Stomach (tissue), 9 donors: ENCODE data around the gene ATP6AP1. TPM values are rescaled to one million over a fixed set of nuclear protein-coding genes. Genes with fewer than 3 reads are reported as not detected.

Source experiments
- DNase-seq, 2 donors: peaks; one replicate each; pipeline versions ENCODE4 v3.0.0 to v3.0.0-alpha.2; 2013 to 2019
- H3K27ac ChIP-seq, 5 donors: fragments of 200-600 bp in 4 of 5; sonication (generic) in 4 of 5; one replicate each; pipeline ENCODE4 v1.5.1; 2013 to 2019; ENCODE audit warnings: mild to moderate bottlenecking in 1 of 5, moderate library complexity in 1 of 5
- H3K27me3 ChIP-seq, 3 donors: fragments of 200-600 bp; sonication (generic); one replicate each; pipeline ENCODE4 v1.5.1; 2017 to 2019; ENCODE audit warnings: mixed run types in 1 of 3
- H3K36me3 ChIP-seq, 4 donors: fragments of 200-600 bp; sonication (generic); 1 replicate in 3 of 4; 2 replicates in 1 of 4; pipeline ENCODE4 v1.5.1; 2016 to 2019
- H3K4me1 ChIP-seq, 4 donors: fragments of 200-600 bp; sonication (generic); one replicate each; pipeline ENCODE4 v1.5.1; 2016 to 2019
- H3K4me3 ChIP-seq, 4 donors: fragments of 200-600 bp; sonication (generic) in 3 of 4; one replicate each; pipeline ENCODE4 v1.5.1; 2016 to 2019; ENCODE audit warnings: mild to moderate bottlenecking in 1 of 4
- H3K9me3 ChIP-seq, 4 donors: fragments of 200-600 bp; sonication (generic); one replicate each; pipeline ENCODE4 v1.5.1; 2016 to 2019
- CTCF ChIP-seq, 7 experiments: fragments of 450-650 bp in 4 of 7; fragments of 200-600 bp in 3 of 7; sonication (generic) in 3 of 7; IDR thresholded peaks; one replicate each; pipeline ENCODE4 v1.5.1; 2016 to 2019; ENCODE audit warnings: antibody characterized with exemption in 7 of 7, control low read depth in 2 of 7, mild to moderate bottlenecking in 1 of 7
- EP300 ChIP-seq: sonication (generic); formaldehyde crosslinking; IDR thresholded peaks from one replicate; pipeline ENCODE4 v1.6.1; 2017; ENCODE audit warnings: antibody characterized with exemption
- POLR2A ChIP-seq, 4 donors: fragments of 450-650 bp; IDR thresholded peaks; one replicate each; pipeline ENCODE4 v1.6.1; 2016; ENCODE audit warnings: antibody characterized with exemption in 4 of 4, control low read depth in 2 of 4, mild to moderate bottlenecking in 1 of 4, moderate library complexity in 1 of 4
- POLR2AphosphoS5 ChIP-seq, 3 donors: sonication (generic); formaldehyde crosslinking; IDR thresholded peaks; one replicate each; pipeline ENCODE4 v1.6.1; 2016; ENCODE audit warnings: antibody characterized with exemption in 3 of 3
- WGBS, 5 donors: extraction: QIAGEN DNeasy Blood & Tissue Kit in 3 of 5; methylation state at CpG; one replicate each; pipeline versions ENCODE4 v1.1.5 to v1.1.7; 2013 to 2018; 5-methylcytosine and 5-hydroxymethylcytosine counted together
- intact Hi-C: fragments of 100-400 bp; cut with DNase I; formaldehyde crosslinking; loops from one replicate; pipeline ENCODE4 v1.15.1; 2023; ENCODE audit warnings: low total_unique reads
- polyA plus RNA-seq, 3 donors: library from polyadenylated mRNA; stranded (reverse); fragments of 200-250 nt; gene quantifications; one replicate each; pipeline ENCODE4 v1.2.3, GENCODE V29; 2013
- total RNA-seq, 5 donors: library from RNA; depleted of rRNA; stranded (reverse); fragments of >200 nt; gene quantifications; one replicate each; pipeline versions ENCODE4 v1.1.0 to v1.2.3, GENCODE V29; 2014 to 2016
- donor health status: healthy with polysubstance abuse.
- donor health status: Bipolar disorder and iron deficiency.
- donor health status: healthy.

Gene ATP6AP1
- total and polyA plus RNA-seq, 8 donors = 13.4 to 69.3 (median 30.8) TPM

DNA sequence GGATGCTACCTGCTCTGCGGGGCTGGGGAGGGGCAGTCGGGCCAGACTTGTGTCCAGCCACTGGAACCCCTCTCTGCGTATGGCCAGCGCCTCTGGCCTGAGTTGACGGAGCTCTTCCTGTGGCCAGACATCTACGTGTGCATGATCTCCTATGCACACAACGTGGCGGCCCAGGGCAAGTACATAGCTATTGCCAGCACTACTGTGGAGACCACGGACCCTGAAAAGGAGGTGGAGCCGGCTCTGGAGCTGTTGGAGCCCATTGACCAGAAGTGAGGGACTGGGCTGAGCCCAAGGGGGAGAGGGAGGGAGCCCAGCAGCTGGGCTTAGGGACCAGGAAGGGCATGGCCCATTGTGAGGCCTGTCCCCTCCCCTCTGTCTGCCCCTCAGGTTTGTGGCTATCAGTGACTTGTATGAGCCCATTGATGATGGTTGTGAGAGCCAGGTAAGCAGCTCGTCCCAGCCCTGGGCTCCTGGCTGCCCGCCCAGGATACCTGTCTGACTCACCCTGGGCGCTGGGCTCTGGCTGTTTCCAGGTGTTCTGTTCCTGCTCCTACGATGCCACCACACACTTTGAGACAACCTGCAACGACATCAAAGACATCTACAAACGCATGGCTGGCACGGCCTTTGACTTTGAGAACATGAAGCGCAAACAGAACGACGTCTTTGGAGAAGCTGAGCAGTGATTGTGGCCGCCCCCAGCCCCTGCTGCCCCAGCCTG is 13.7 kb downstream of the ATP6AP1 start:
- Histone ChIP-seq H3K27me3 (no peaks in the 10 kb centered on the region), H3K9me3 (no peaks in the 10 kb centered on the region), H3K27ac (peak overlapping the region in 1 of 5 donors; percentile 34), H3K4me1 (peaks cover 9 to 53% (median 33%) of the 10 kb centered on the region in 4 donors), H3K36me3 (peaks cover 0 to 59% (median 40%) of the 10 kb centered on the region in 4 donors), H3K4me3 (no peak overlapping the region)
- intact Hi-C loops = no loop called here
- TF ChIP-seq EP300 (no peak), POLR2AphosphoS5 (IDR thresholded peaks at IDR 0.05) (no peak), CTCF (IDR thresholded peaks at IDR 0.05) (no peak), POLR2A (IDR thresholded peaks at IDR 0.05) (no peak)
- 73 to 80% (median 77%) methylated on average over 15 to 21 of the region's 21 CpGs for WGBS, 5 donors
- peak in 1 of 2 donors; percentile 57 for DNase-seq

DNA sequence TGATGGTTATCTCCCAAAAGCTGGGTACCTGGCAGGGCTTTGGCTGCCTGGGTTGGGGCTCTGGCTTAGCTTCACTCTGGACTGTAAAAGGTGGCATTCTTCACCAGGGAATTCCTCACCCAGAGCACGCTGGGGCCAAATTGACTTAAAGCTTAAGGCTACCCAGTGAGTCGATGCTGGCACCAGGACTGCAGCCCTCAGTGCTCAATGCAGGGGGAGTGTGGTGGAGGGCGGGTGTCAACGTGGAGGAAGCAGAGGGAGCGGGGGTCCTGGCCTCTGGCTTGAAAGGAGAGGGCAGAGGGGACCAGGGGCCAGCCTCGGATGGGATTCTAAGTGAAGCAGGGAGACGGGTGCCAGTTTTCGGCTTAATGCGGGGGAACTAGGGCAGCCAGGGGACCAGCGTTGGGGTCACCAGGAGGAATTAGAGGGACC is 15.0 kb downstream of the ATP6AP1 start:
- intact Hi-C loops = no loop called here
- Histone ChIP-seq H3K4me3 (peak overlapping the region; percentile 55 to 66 (median 59)), H3K4me1 (peaks cover 9 to 44% (median 24%) of the 10 kb centered on the region in 4 donors), H3K36me3 (peaks cover 2 to 71% (median 50%) of the 10 kb centered on the region in 4 donors), H3K27me3 (no peaks in the 10 kb centered on the region), H3K27ac (peak overlapping the region; percentile 47 to 91 (median 85)), H3K9me3 (no peaks in the 10 kb centered on the region)
- no peak for TF ChIP-seq POLR2AphosphoS5 (IDR thresholded peaks at IDR 0.05)
- no peak for TF ChIP-seq POLR2A (IDR thresholded peaks at IDR 0.05)
- TF ChIP-seq EP300 = no peak
- TF ChIP-seq CTCF (IDR thresholded peaks at IDR 0.05) = no peak
- DNase-seq = no peak
- 10 to 45% (median 16%) methylated on average over 7 to 10 of the region's 10 CpGs for WGBS, 5 donors

DNA sequence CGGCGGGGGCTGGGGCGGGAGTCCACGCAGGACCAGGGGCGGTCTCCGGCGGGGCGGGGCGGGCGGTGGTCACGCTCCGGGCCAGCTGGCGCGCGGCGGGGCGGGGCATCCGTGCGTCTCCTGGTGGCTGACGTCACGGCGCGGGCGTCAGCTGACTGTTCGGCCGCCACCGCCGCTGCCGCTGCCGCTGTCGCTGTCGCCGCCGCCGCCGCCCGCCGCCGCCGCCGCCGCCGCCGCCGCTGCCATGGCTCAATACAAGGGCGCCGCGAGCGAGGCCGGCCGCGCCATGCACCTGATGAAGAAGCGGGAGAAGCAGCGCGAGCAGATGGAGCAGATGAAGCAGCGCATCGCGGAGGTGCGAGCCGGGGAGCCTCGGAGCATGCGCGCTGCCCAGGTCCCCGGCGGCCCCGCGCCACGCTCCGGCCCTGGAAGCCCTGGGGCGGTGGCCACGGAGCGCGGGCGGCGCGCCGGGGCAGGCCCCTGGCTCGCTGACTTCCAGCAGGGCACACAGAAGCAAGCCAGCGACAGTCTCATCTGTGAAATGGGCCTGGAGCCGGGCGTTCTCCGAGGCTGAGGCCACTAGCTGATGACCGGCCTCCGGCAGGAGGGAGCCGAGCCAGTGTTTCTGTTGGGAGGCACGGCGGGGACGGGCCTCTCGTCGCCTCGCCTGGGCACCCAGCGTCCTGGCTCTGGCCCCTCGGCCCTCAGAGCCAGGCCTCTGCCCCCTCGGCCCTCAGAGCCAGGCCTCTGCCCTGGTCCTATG is 15.7 kb downstream of the ATP6AP1 start, which contains the start of gene FAM50A:
Gene FAM50A, plus strand, starts transcription at position 150 of the 763 bp plus-strand sequence. Its CDS starts 95 bp downstream, at position 245.
- intact Hi-C loops = no loop called here
- Histone ChIP-seq H3K27me3 (no peaks in the 10 kb centered on the region), H3K4me1 (peaks cover 9 to 37% (median 19%) of the 10 kb centered on the region in 4 donors), H3K36me3 (peaks cover 9 to 71% (median 57%) of the 10 kb centered on the region in 4 donors), H3K27ac (peak within 1 kb of the TSS; percentile 80 to 91 (median 89)), H3K9me3 (no peaks in the 10 kb centered on the region), H3K4me3 (peak within 1 kb of the TSS; percentile 55 to 66 (median 59))
- 1 to 37% (median 18%) methylated on average over 16 to 52 of the region's 94 CpGs; no CpG with 5 or more reads in 1 of the 5 donors for WGBS, 5 donors
- TF ChIP-seq POLR2A (IDR thresholded peaks at IDR 0.05) = no peak
- no peak for TF ChIP-seq EP300
- no peak for TF ChIP-seq CTCF (IDR thresholded peaks at IDR 0.05)
- no peak for TF ChIP-seq POLR2AphosphoS5 (IDR thresholded peaks at IDR 0.05)
- DNase-seq = peak; percentile 82 to 92

GRCh38 chrX:154444755-154445246 is 16.3 kb downstream of the ATP6AP1 start:
- peak overlapping the region; percentile 55 to 66 (median 59) for H3K4me3 ChIP-seq
- H3K4me1 ChIP-seq = peaks cover 9 to 32% (median 19%) of the 10 kb centered on the region in 4 donors
- 39 to 57% (median 46%) methylated on average over 13 of the region's 13 CpGs; no CpG with 5 or more reads in 2 of the 5 donors for WGBS, 5 donors
- H3K36me3 ChIP-seq = peaks cover 14 to 71% (median 59%) of the 10 kb centered on the region in 4 donors
- peak overlapping the region in 4 of 5 donors; percentile 80 to 91 (median 88) for H3K27ac ChIP-seq
- DNase-seq = no peak
- intact Hi-C loops = no loop called here
- no peaks in the 10 kb centered on the region for H3K9me3 ChIP-seq
- TF ChIP-seq POLR2A (IDR thresholded peaks at IDR 0.05) = no peak
- TF ChIP-seq POLR2AphosphoS5 (IDR thresholded peaks at IDR 0.05) = no peak
- TF ChIP-seq EP300 = no peak
- TF ChIP-seq CTCF (IDR thresholded peaks at IDR 0.05) = no peak
- H3K27me3 ChIP-seq = no peaks in the 10 kb centered on the region
